Activated CD8-positive, alpha-beta T cell treated with anti-CD3 and anti-CD28 coated beads for 36 hours (primary cell): ENCODE results near the gene MBD3L2B. TPM values are rescaled to one million over a fixed set of nuclear protein-coding genes. Genes with fewer than 3 reads are reported as not detected.

Experiments used
- ATAC-seq: fragments of 200-7000 bp; cut with Tn5 transposase; one replicate; pipeline ENCODE4 v1.10.0; 2021; ENCODE audit warnings: mild to moderate bottlenecking, moderate library complexity
- CTCF ChIA-PET: fragments of 350-600 bp; sonication (Branson Sonifier 250); formaldehyde crosslinking; loops from one replicate; lab custom pipeline; 2021; ENCODE audit warnings: antibody characterized with exemption; lab: Charles Lee
- POLR2A ChIA-PET: fragments of 350-600 bp; sonication (Branson Sonifier 250); formaldehyde crosslinking; loops from one replicate; lab custom pipeline; 2021; ENCODE audit warnings: antibody characterized with exemption; lab: Charles Lee
- DNase-seq: peaks from one replicate; pipeline ENCODE4 v3.0.0-alpha.2; 2020
- H3K27ac Mint-ChIP-seq: one replicate; pipeline ENCODE4 v1.8.0; 2021; ENCODE audit warnings: mild to moderate bottlenecking, mixed read lengths
- H3K27me3 Mint-ChIP-seq: one replicate; pipeline ENCODE4 v1.8.0; 2021; ENCODE audit warnings: mixed read lengths
- H3K36me3 Mint-ChIP-seq: one replicate; pipeline ENCODE4 v1.8.0; 2021; ENCODE audit warnings: low read depth, mixed read lengths
- H3K4me1 Mint-ChIP-seq: one replicate; pipeline ENCODE4 v1.8.0; 2021; ENCODE audit warnings: low read depth, mixed read lengths
- H3K4me3 Mint-ChIP-seq: one replicate; pipeline ENCODE4 v1.8.0; 2021; ENCODE audit warnings: mild to moderate bottlenecking, moderate library complexity, mixed read lengths
- H3K9me3 Mint-ChIP-seq: one replicate; pipeline ENCODE4 v1.8.0; 2021; ENCODE audit warnings: mixed read lengths
- CTCF ChIP-seq: fragments of 200-600 bp; IDR thresholded peaks from one replicate; pipeline ENCODE4 v1.8.0; 2022; ENCODE audit warnings: antibody characterized with exemption, mild to moderate bottlenecking
- intact Hi-C: fragments of 100-400 bp; cut with micrococcal nuclease; formaldehyde crosslinking; loops from one replicate; pipeline ENCODE4 v1.10.0; 2022
- total RNA-seq, 2 experiments: library from RNA; stranded (reverse); gene quantifications; one replicate each; pipeline ENCODE4 v1.2.3, GENCODE V29; 2021

Gene MBD3L2B
- total RNA-seq, 2 experiments from 2014 or later, result not detected

- Mint-ChIP-seq H3K27me3 (no peaks in the 10 kb centered on the region), H3K36me3 (peaks cover 6% of the 10 kb centered on the region), H3K4me3 (no peak overlapping the region), H3K27ac (no peak overlapping the region), H3K9me3 (peaks cover 22% of the 10 kb centered on the region), H3K4me1 (peaks cover 2% of the 10 kb centered on the region)
- no peak for TF ChIP-seq CTCF
- DNase-seq (no peak), ATAC-seq (no peak)
- intact Hi-C loops, result no loop called here
- POLR2A ChIA-PET, result no interaction called here
- CTCF ChIA-PET, result no interaction called here
Measured at GRCh38 chr19:6987850-6988249, 33.4 kb downstream of the MBD3L2B start.

GRCh38 chr19:6983448-6983847 lies 37.8 kb downstream of the MBD3L2B start:
- no peak overlapping the region for H3K27ac Mint-ChIP-seq
- CTCF ChIA-PET, result interaction anchor here (1.3 kb wide), 1 partner anchor 19 kb away, joined by 6 read pairs; no protein-coding TSS in a partner anchor

GRCh38 chr19:6979399-6979798 lies 41.8 kb downstream of the MBD3L2B start:
- TF ChIP-seq CTCF, result no peak
- CTCF ChIA-PET, result no interaction called here
- peak; percentile 13 for DNase-seq

More at GRCh38 chr19:6983448-6983847, 37.8 kb downstream of the MBD3L2B start:
- POLR2A ChIA-PET, result no interaction called here
- intact Hi-C loops, result no loop called here
- Mint-ChIP-seq H3K9me3 (peaks cover 22% of the 10 kb centered on the region), H3K36me3 (peaks cover 6% of the 10 kb centered on the region), H3K4me3 (no peak overlapping the region), H3K4me1 (peaks cover 6% of the 10 kb centered on the region), H3K27me3 (no peaks in the 10 kb centered on the region)
- no peak for DNase-seq
- TF ChIP-seq CTCF, result no peak
- ATAC-seq, result no peak

GRCh38 chr19:6976197-6976596 lies 45.0 kb downstream of the MBD3L2B start:
- no peak for ATAC-seq
- H3K9me3 Mint-ChIP-seq, result peaks cover 15% of the 10 kb centered on the region
- H3K27ac Mint-ChIP-seq, result no peak overlapping the region
- no peak overlapping the region for H3K4me3 Mint-ChIP-seq
- H3K4me1 Mint-ChIP-seq, result peaks cover 4% of the 10 kb centered on the region
- no peaks in the 10 kb centered on the region for H3K27me3 Mint-ChIP-seq
- ChIA-PET CTCF (interaction anchor here (4.3 kb wide), 1 partner anchor 13 kb away, joined by 24 read pairs; no protein-coding TSS in a partner anchor), POLR2A (no interaction called here)
- no peaks in the 10 kb centered on the region for H3K36me3 Mint-ChIP-seq
- intact Hi-C loops, result no loop called here
- TF ChIP-seq CTCF, result no peak
- no peak for DNase-seq

More at GRCh38 chr19:6979399-6979798, 41.8 kb downstream of the MBD3L2B start:
- peaks cover 25% of the 10 kb centered on the region for H3K9me3 Mint-ChIP-seq
- intact Hi-C loops, result no loop called here
- no peak overlapping the region for H3K27ac Mint-ChIP-seq
- POLR2A ChIA-PET, result no interaction called here
- ATAC-seq, result peak; percentile 24
- H3K4me3 Mint-ChIP-seq, result no peak overlapping the region
- no peaks in the 10 kb centered on the region for H3K27me3 Mint-ChIP-seq
- H3K4me1 Mint-ChIP-seq, result peaks cover 4% of the 10 kb centered on the region
- no peaks in the 10 kb centered on the region for H3K36me3 Mint-ChIP-seq

- ATAC-seq, result no peak
- CTCF ChIA-PET, result no interaction called here
- no peak for TF ChIP-seq CTCF
- DNase-seq, result no peak
- Mint-ChIP-seq H3K9me3 (peaks cover 6% of the 10 kb centered on the region), H3K36me3 (no peaks in the 10 kb centered on the region), H3K27ac (no peak overlapping the region), H3K4me1 (peaks cover 5% of the 10 kb centered on the region), H3K4me3 (no peak overlapping the region), H3K27me3 (no peaks in the 10 kb centered on the region)
- POLR2A ChIA-PET, result interaction anchor here (0.6 kb wide), 1 partner anchor 75 kb away, joined by 3 read pairs; no protein-coding TSS in a partner anchor
- intact Hi-C loops, result no loop called here
Measured at GRCh38 chr19:6971366-6971765, 49.9 kb downstream of the MBD3L2B start.
